Ramos (cell line): ENCODE results near the gene OR51B4.
"Not testable (repeated sequence)": the region's sequence is repeated elsewhere in the genome, so short reads cannot be mapped to it uniquely, and the experiment has no call there.

ENCODE experiments used
- in situ Hi-C: fragments of 300-500 bp; cut with MboI; formaldehyde crosslinking; loops from one replicate; pipeline ENCODE4 v1.14.3; 2022; ENCODE audit warnings: low sequenced_read_pairs; ENCODE audit not compliant: unreplicated experiment

OR51B4 gene

GRCh38 chr11:5301846-5302245 lies at the start of gene OR51B4:
Gene OR51B4 (minus strand): TSS chr11:5301946. CDS start chr11:5301946, 0 bp downstream.
- in situ Hi-C loops = no loop called here

- in situ Hi-C loops = no loop called here
These were observed 49.5 kb upstream of the OR51B4 start, which contains the start of gene OR51B6 for GRCh38 chr11:5351208-5351607. Gene OR51B6 (plus strand): TSS chr11:5351508. CDS start chr11:5351508, 0 bp downstream.

- in situ Hi-C loops = no loop called here
These were observed 47.8 kb upstream of the OR51B4 start for GRCh38 chr11:5349550-5349949.

- in situ Hi-C loops = no loop called here
These were observed 46.9 kb upstream of the OR51B4 start for GRCh38 chr11:5348551-5349194.

GRCh38 chr11:5345831-5346230 lies 44.1 kb upstream of the OR51B4 start:
- in situ Hi-C loops = no loop called here

GRCh38 chr11:5343474-5344335 lies 42.0 kb upstream of the OR51B4 start, which contains the start of gene OR51B5:
Gene OR51B5 (minus strand): TSS chr11:5343524. CDS start chr11:5343524, 0 bp downstream.
- in situ Hi-C loops = no loop called here

GRCh38 chr11:5339771-5340322 lies 38.1 kb upstream of the OR51B4 start:
- in situ Hi-C loops = no loop called here

- in situ Hi-C loops = not testable (repeated sequence)
These were observed 35.5 kb upstream of the OR51B4 start for GRCh38 chr11:5337253-5337652.

GRCh38 chr11:5336331-5336730 lies 34.6 kb upstream of the OR51B4 start:
- in situ Hi-C loops = no loop called here

GRCh38 chr11:5335170-5335569 lies 33.4 kb upstream of the OR51B4 start:
- in situ Hi-C loops = no loop called here

GRCh38 chr11:5324197-5324596 lies 22.5 kb upstream of the OR51B4 start, which contains the start of gene OR51B2:
Gene OR51B2 (minus strand): TSS chr11:5324297. CDS start chr11:5324297, 0 bp downstream.
- in situ Hi-C loops = no loop called here

GRCh38 chr11:5317292-5317691 lies 15.5 kb upstream of the OR51B4 start:
- in situ Hi-C loops = no loop called here

- in situ Hi-C loops = not testable (repeated sequence)
These were observed 11.7 kb upstream of the OR51B4 start for GRCh38 chr11:5313326-5314023.

GRCh38 chr11:5310423-5310822 lies 8.7 kb upstream of the OR51B4 start:
- in situ Hi-C loops = no loop called here

GRCh38 chr11:5307256-5308019 lies 5.7 kb upstream of the OR51B4 start:
- in situ Hi-C loops = no loop called here

GRCh38 chr11:5304046-5304445 lies 2.3 kb upstream of the OR51B4 start:
- in situ Hi-C loops = no loop called here

GRCh38 chr11:5303626-5304025 lies 1.9 kb upstream of the OR51B4 start:
- in situ Hi-C loops = no loop called here

GRCh38 chr11:5300251-5300650 lies 1.5 kb downstream of the OR51B4 start:
- in situ Hi-C loops = no loop called here

- in situ Hi-C loops = no loop called here
These were observed 3.3 kb downstream of the OR51B4 start for GRCh38 chr11:5298451-5298850.
